SK-N-SH (cell line): ENCODE data around the gene SMPD3.

Experiments
- CTCF ChIP-seq: fragments of 200-600 bp; sonication (generic); IDR thresholded peaks from 2 replicates; pipeline ENCODE4 v1.6.1; 2017; ENCODE audit warnings: antibody characterized with exemption, mild to moderate bottlenecking, moderate library complexity
- EP300 ChIP-seq, 2 experiments: IDR thresholded peaks; 2 replicates each; pipeline versions ENCODE4 v1.4.0 to v1.6.1; 2012; ENCODE audit warnings: borderline replicate concordance in 1 of 2, low read depth in 1 of 2, low read length in 1 of 2
- EZH2phosphoT487 ChIP-seq: fragments of 200-600 bp; sonication (generic); IDR thresholded peaks from 2 replicates; pipeline ENCODE4 v1.6.1; 2017; ENCODE audit warnings: low read depth, mixed run types, mild to moderate bottlenecking, antibody characterized with exemption, moderate library complexity, borderline replicate concordance
- PBX3 ChIP-seq: IDR thresholded peaks from 2 replicates; pipeline ENCODE4; 2012
- RAD21 ChIP-seq: IDR thresholded peaks from 2 replicates; pipeline ENCODE4 v1.6.1; 2012; ENCODE audit warnings: mild to moderate bottlenecking, low read length
- RFX5 ChIP-seq: IDR thresholded peaks from 2 replicates; pipeline ENCODE4 v1.6.1; 2012; ENCODE audit warnings: mild to moderate bottlenecking, improper control_type of control experiment, low read length

DNA sequence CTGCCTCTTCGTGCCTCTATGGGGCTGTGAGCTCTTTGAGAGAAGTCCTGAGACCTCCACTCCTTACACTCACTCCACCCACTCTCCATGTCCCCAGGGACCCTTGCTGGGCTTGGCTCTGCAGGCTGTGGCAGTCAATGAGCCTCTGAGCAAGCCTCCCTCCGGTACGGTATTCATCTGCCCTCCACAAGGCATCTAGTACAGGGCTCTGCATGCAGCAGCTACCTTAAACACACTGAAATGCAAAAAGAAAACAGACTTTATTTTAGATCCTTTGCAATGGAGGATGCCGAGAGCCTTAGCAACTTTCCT is 38.9 kb upstream of the SMPD3 start:
- no peak for TF ChIP-seq CTCF
- TF ChIP-seq RAD21: no peak
- no peak for TF ChIP-seq PBX3
- no peak for TF ChIP-seq EZH2phosphoT487
- TF ChIP-seq RFX5: no peak
- TF ChIP-seq EP300 (IDR thresholded peaks at IDR 0.05; ENCODE audit: borderline replicate concordance in 1 of 2, low read depth in 1 of 2, low read length in 1 of 2): no peak
